Activated naive CD8-positive, alpha-beta T cell treated with anti-CD3 and anti-CD28 coated beads for 36 hours (primary cell): Measurements from ENCODE around the gene ZNF169. TPM values are rescaled to one million over a fixed set of nuclear protein-coding genes. Genes with fewer than 3 reads are reported as not detected.
"Not testable (repeated sequence)": the region's sequence is repeated elsewhere in the genome, so short reads cannot be mapped to it uniquely, and the experiment has no call there.

ENCODE experiments used
- DNase-seq: peaks from one replicate; pipeline ENCODE4 v3.0.0; 2021
- H3K27ac Mint-ChIP-seq: one replicate; pipeline ENCODE4 v1.8.0; 2022; ENCODE audit warnings: mild to moderate bottlenecking, moderate library complexity, mixed read lengths
- H3K27me3 Mint-ChIP-seq: one replicate; pipeline ENCODE4 v1.8.0; 2022; ENCODE audit warnings: mild to moderate bottlenecking, mixed read lengths
- H3K36me3 Mint-ChIP-seq: one replicate; pipeline ENCODE4 v1.8.0; 2021; ENCODE audit warnings: mild to moderate bottlenecking, mixed read lengths
- H3K4me1 Mint-ChIP-seq: one replicate; pipeline ENCODE4 v1.8.0; 2021; ENCODE audit warnings: mixed read lengths
- H3K4me3 Mint-ChIP-seq: one replicate; pipeline ENCODE4 v1.8.0; 2022; ENCODE audit warnings: mild to moderate bottlenecking, moderate library complexity, mixed read lengths
- H3K9me3 Mint-ChIP-seq: one replicate; pipeline ENCODE4 v1.8.0; 2022; ENCODE audit warnings: mixed read lengths
- total RNA-seq, 2 experiments: library from RNA; stranded (reverse); gene quantifications; one replicate each; pipeline ENCODE4 v1.2.3, GENCODE V29; 2021

The ZNF169 gene
- total RNA-seq, 2 experiments from 2014 or later, result 4.2 to 5.0 TPM

DNA sequence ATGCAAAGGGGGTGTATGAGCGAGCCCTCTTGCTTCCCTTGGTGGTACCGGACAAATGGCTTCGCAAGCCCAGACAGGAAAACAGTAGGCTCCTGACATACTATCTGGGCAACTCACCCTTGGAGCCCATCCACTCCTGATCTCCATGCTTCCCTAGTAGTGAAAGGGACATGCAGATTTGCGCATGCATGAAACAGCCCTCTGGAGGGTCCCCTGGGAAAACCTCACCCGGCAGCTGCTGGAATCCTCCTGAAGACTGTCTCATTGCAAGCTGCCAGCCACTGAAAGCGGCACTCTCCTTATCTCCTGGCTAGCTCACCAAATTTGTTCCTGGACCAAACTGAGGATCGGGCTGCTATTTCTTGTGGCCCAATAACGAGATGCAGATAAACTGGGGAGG is 10.2 kb downstream of the ZNF169 start:
- Mint-ChIP-seq H3K4me3 (no peak overlapping the region), H3K4me1 (peaks cover 13% of the 10 kb centered on the region), H3K9me3 (peaks cover 7% of the 10 kb centered on the region), H3K36me3 (peaks cover 37% of the 10 kb centered on the region), H3K27me3 (no peaks in the 10 kb centered on the region), H3K27ac (no peak overlapping the region)
- no peak for DNase-seq

DNA sequence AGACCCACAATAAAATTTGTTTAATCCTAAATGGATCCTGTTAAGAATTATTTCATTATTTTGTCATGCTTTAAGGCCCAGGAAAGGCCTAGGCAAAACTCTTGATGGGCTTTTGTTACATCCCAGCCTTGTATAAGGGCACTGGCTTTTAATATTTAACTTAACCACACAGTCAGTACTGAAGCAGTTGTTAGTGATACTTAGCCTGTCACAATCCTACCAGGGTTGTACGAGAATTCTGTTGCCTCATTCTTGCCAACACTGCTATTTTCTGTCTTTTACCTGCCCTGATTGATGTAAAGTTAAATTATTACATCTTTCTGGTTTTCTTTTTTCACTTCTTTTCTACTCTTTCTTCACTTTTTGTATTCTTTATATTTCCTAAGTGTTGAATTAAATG is 10.9 kb downstream of the ZNF169 start:
- DNase-seq, result no peak
- peaks cover 7% of the 10 kb centered on the region for H3K9me3 Mint-ChIP-seq
- H3K27ac Mint-ChIP-seq, result no peak overlapping the region
- peaks cover 16% of the 10 kb centered on the region for H3K4me1 Mint-ChIP-seq
- H3K4me3 Mint-ChIP-seq, result no peak overlapping the region
- H3K27me3 Mint-ChIP-seq, result no peaks in the 10 kb centered on the region
- peaks cover 36% of the 10 kb centered on the region for H3K36me3 Mint-ChIP-seq

DNA sequence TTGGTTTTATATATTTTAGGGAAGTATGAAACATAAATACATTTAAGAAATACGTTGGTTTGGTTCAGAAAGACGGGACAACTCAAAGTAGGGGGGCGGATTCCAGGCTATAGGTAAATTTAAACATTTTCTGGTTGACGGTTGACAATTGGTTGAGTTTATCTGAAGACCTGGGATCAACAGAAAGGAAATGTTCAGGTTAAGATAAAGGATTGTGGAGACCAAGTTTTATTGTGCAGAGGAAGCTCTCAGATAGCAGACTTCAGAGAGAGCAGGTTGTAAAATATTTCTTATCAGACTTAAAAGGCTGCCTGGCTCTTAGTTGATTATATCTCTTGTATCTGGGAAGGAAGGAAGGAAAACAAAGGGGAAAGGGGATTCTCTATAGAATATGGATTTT is 17.9 kb downstream of the ZNF169 start:
- not testable (repeated sequence) for H3K27ac Mint-ChIP-seq, DNase-seq, H3K4me3 Mint-ChIP-seq, H3K27me3 Mint-ChIP-seq
- Mint-ChIP-seq H3K36me3 (peaks cover 58% of the 10 kb centered on the region), H3K4me1 (peaks cover 16% of the 10 kb centered on the region), H3K9me3 (peaks cover 10% of the 10 kb centered on the region)

GRCh38 chr9:94277885-94278536 is 18.9 kb downstream of the ZNF169 start:
- H3K27ac Mint-ChIP-seq, result no peak overlapping the region
- no peak for DNase-seq
- no peaks in the 10 kb centered on the region for H3K27me3 Mint-ChIP-seq
- no peak overlapping the region for H3K4me3 Mint-ChIP-seq
- H3K36me3 Mint-ChIP-seq, result peaks cover 65% of the 10 kb centered on the region
- peaks cover 10% of the 10 kb centered on the region for H3K9me3 Mint-ChIP-seq
- H3K4me1 Mint-ChIP-seq, result peaks cover 7% of the 10 kb centered on the region

DNA sequence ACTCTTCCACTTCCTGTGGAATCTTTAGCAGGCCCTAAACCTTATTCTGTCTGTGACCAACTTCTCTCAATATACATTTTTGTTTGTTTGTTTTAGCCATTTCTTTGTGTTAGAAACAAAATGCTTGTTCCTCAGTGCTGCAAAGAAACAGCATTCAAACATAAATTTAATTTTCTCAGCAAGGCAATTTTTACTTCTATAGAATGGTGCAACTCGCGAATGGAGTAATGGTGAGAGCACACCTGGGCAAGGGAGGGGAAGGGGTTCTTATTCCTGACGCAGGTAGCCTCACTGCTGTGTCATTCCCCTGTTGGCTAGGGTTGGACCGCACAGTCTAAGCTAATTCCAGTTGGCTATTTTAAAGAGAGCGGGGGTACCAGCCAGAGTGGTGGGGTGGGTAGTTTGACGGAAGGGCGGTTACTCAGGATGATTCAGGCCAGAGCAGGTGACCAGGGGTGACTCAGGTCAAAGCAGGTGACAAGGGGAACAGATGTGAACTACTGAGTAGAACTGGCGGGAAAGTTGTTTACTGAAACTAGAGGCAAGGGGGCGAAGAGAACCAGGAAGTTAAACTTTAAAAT is 21.4 kb downstream of the ZNF169 start:
- no peak overlapping the region for H3K27ac Mint-ChIP-seq
- H3K4me1 Mint-ChIP-seq, result peaks cover 4% of the 10 kb centered on the region
- H3K4me3 Mint-ChIP-seq, result no peak overlapping the region
- DNase-seq, result no peak
- H3K36me3 Mint-ChIP-seq, result peaks cover 62% of the 10 kb centered on the region
- peaks cover 10% of the 10 kb centered on the region for H3K9me3 Mint-ChIP-seq
- H3K27me3 Mint-ChIP-seq, result no peaks in the 10 kb centered on the region

- no peaks in the 10 kb centered on the region for H3K27me3 Mint-ChIP-seq
These were observed 22.0 kb downstream of the ZNF169 start for GRCh38 chr9:94281101-94281500.

DNA sequence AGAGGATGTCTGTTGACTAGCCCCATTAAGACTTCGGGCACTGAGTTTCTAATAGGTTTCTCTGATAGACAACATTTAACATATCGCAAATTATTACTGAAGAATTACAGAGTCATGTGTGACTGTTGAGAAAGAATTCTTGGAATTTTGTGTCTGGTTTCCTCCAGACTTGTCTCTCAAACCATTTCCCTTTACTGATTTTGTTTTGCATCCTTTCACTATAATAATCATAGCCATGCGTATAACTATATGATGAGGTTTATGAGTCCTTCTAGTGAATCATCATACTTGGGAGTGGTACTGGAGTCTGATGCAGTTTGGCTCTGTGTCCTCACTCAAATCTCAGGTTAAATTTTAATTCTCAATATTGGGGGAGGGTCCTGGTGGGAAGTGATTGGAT is 27.0 kb downstream of the ZNF169 start:
- no peak for DNase-seq
- H3K27me3 Mint-ChIP-seq, result no peaks in the 10 kb centered on the region
- H3K36me3 Mint-ChIP-seq, result peaks cover 43% of the 10 kb centered on the region
- H3K27ac Mint-ChIP-seq, result no peak overlapping the region
- H3K9me3 Mint-ChIP-seq, result no peaks in the 10 kb centered on the region
- no peaks in the 10 kb centered on the region for H3K4me1 Mint-ChIP-seq
- H3K4me3 Mint-ChIP-seq, result no peak overlapping the region

More at GRCh38 chr9:94281101-94281500, 22.0 kb downstream of the ZNF169 start:
- Mint-ChIP-seq H3K27ac (no peak overlapping the region), H3K9me3 (peaks cover 10% of the 10 kb centered on the region), H3K4me3 (no peak overlapping the region), H3K36me3 (peaks cover 63% of the 10 kb centered on the region), H3K4me1 (peaks cover 4% of the 10 kb centered on the region)
- no peak for DNase-seq

DNA sequence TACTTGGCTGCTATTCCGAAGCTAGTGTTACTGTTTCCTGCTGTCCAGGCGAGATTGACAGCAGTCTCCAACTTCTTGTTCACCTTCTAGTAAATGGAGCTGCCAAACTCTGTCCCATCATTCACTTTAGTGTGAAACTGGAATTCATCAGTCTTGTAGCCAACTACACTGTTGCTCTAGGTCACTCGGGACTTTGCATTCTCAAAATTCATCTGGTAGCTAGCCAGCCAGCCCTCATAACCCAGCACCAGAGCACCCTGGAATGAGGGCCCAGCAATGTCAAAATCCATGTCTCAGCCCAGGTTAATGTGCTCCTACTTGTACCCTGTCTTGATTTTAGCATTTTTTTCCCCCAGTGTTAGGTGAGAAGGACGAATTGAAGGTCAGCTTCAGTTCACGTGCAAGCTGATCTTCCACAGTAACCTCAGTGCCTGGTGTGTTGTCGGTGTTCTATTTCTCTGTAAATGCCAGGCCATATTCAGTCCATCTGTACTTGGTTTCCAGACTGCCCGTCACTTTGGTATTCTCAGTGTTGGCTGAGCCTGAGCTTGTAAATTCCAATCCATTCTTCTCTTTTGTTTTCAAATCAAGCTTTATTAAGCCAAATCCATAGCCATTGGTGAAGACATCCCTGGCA is 28.9 kb downstream of the ZNF169 start:
- H3K36me3 Mint-ChIP-seq, result peaks cover 37% of the 10 kb centered on the region

GRCh38 chr9:94289691-94290090 is 30.6 kb downstream of the ZNF169 start:
- H3K36me3 Mint-ChIP-seq, result peaks cover 39% of the 10 kb centered on the region

More for the DNA sequence above, 28.9 kb downstream of the ZNF169 start:
- Mint-ChIP-seq H3K27ac (no peak overlapping the region), H3K27me3 (no peaks in the 10 kb centered on the region), H3K4me1 (no peaks in the 10 kb centered on the region), H3K4me3 (no peak overlapping the region), H3K9me3 (no peaks in the 10 kb centered on the region)
- no peak for DNase-seq

GRCh38 chr9:94298949-94299599 is 40.0 kb downstream of the ZNF169 start:
- Mint-ChIP-seq H3K4me1 (no peaks in the 10 kb centered on the region), H3K36me3 (peaks cover 17% of the 10 kb centered on the region), H3K27me3 (no peaks in the 10 kb centered on the region), H3K9me3 (no peaks in the 10 kb centered on the region), H3K27ac (no peak overlapping the region), H3K4me3 (no peak overlapping the region)
- DNase-seq, result no peak

More at GRCh38 chr9:94289691-94290090, 30.6 kb downstream of the ZNF169 start:
- H3K9me3 Mint-ChIP-seq, result no peaks in the 10 kb centered on the region
- DNase-seq, result no peak
- no peak overlapping the region for H3K27ac Mint-ChIP-seq
- H3K4me1 Mint-ChIP-seq, result no peaks in the 10 kb centered on the region
- H3K4me3 Mint-ChIP-seq, result no peak overlapping the region
- H3K27me3 Mint-ChIP-seq, result no peaks in the 10 kb centered on the region

GRCh38 chr9:94300470-94301301 is 41.6 kb downstream of the ZNF169 start:
- Mint-ChIP-seq H3K4me1 (no peaks in the 10 kb centered on the region), H3K36me3 (peaks cover 15% of the 10 kb centered on the region), H3K27ac (no peak overlapping the region), H3K4me3 (no peak overlapping the region), H3K9me3 (no peaks in the 10 kb centered on the region), H3K27me3 (no peaks in the 10 kb centered on the region)
- no peak for DNase-seq

DNA sequence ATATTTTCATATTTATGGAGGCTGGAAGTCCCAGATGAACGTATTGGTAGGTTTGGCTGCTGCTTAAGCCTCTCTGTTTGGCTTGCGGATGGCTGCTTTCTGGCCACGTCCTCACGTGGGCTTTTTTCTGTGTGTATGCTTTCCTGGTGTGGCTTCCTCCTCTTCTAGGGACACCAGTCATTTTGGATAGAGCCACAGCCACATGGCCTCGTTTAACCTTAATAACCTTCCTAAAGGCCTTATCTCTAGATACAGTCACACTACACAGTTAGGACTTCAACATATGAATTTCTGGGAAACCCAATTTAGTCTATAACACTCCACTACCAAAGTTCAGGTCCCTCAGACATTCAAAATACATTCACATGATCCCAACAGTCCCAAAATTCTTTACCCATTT is 42.5 kb downstream of the ZNF169 start:
- no peak overlapping the region for H3K4me3 Mint-ChIP-seq
- no peaks in the 10 kb centered on the region for H3K4me1 Mint-ChIP-seq
- H3K27ac Mint-ChIP-seq, result no peak overlapping the region
- H3K27me3 Mint-ChIP-seq, result no peaks in the 10 kb centered on the region
- peaks cover 13% of the 10 kb centered on the region for H3K36me3 Mint-ChIP-seq
- no peak for DNase-seq
- no peaks in the 10 kb centered on the region for H3K9me3 Mint-ChIP-seq

- Mint-ChIP-seq H3K27ac (no peak overlapping the region), H3K9me3 (no peaks in the 10 kb centered on the region), H3K27me3 (no peaks in the 10 kb centered on the region), H3K4me1 (no peaks in the 10 kb centered on the region), H3K36me3 (peaks cover 7% of the 10 kb centered on the region), H3K4me3 (no peak overlapping the region)
- DNase-seq, result no peak
These were observed 43.3 kb downstream of the ZNF169 start for GRCh38 chr9:94302426-94302825.

DNA sequence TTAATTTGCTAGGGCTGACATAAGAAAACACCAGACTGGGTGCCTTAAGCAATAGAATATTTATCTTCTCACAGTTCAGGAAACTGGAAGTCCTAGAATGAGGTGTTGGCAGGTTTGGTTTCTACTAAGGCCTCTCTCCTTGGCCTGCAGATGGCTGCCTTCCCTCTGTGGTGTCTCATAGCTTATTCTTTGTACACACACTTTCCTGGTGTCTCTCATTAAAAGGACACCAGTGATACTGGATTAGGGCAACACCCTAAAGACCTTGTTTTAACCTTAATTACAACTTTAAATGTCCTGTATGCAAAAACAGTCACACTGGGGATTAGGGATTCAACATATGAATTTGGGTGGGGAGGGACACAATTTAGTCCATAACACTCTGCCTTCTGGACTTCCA is 44.2 kb downstream of the ZNF169 start:
- H3K36me3 Mint-ChIP-seq, result peaks cover 7% of the 10 kb centered on the region
- no peak overlapping the region for H3K27ac Mint-ChIP-seq
- H3K9me3 Mint-ChIP-seq, result no peaks in the 10 kb centered on the region
- no peak overlapping the region for H3K4me3 Mint-ChIP-seq
- DNase-seq, result no peak
- H3K27me3 Mint-ChIP-seq, result no peaks in the 10 kb centered on the region
- H3K4me1 Mint-ChIP-seq, result no peaks in the 10 kb centered on the region
